ACC112 (cell line): Measurements from ENCODE around the gene NCAM1.

Experiments used
- H2AFZ ChIP-seq: fragments of 200-600 bp; sonication (generic); one replicate; pipeline ENCODE4 v1.6.0; 2017; ENCODE audit warnings: antibody characterized with exemption, low read length; ENCODE audit not compliant: unreplicated experiment
- H3K27ac ChIP-seq: fragments of 200-600 bp; sonication (generic); 2 replicates; pipeline ENCODE4 v1.5.1; 2014; ENCODE audit warnings: low read depth, mild to moderate bottlenecking, antibody characterized with exemption, low read length, moderate library complexity
- H3K27me3 ChIP-seq: fragments of 200-600 bp; sonication (generic); 2 replicates; pipeline ENCODE4 v1.6.1; 2014; ENCODE audit warnings: mild to moderate bottlenecking, antibody characterized with exemption, low read length, moderate library complexity, mixed read lengths; ENCODE audit not compliant: insufficient read depth
- H3K36me3 ChIP-seq: fragments of 200-600 bp; sonication (generic); 2 replicates; pipeline ENCODE4 v1.6.1; 2016; ENCODE audit warnings: mild to moderate bottlenecking, antibody characterized with exemption, low read length, moderate library complexity, mixed read lengths; ENCODE audit not compliant: insufficient read depth
- H3K4me1 ChIP-seq: fragments of 200-600 bp; sonication (generic); one replicate; pipeline ENCODE4 v1.6.1; 2016; ENCODE audit warnings: low read length, mixed read lengths; ENCODE audit not compliant: insufficient read depth, unreplicated experiment, control insufficient read depth
- H3K4me3 ChIP-seq: fragments of 200-600 bp; sonication (generic); 2 replicates; pipeline ENCODE4 v1.5.1; 2014; ENCODE audit warnings: mild to moderate bottlenecking, low read depth, low read length
- H3K79me2 ChIP-seq: fragments of 200-600 bp; sonication (generic); one replicate; pipeline ENCODE4 v1.6.0; 2016; ENCODE audit warnings: low read length; ENCODE audit not compliant: control insufficient read depth, unreplicated experiment, insufficient read depth

Gene NCAM1

GRCh38 chr11:112946866-112947265, 14.4 kb upstream of the NCAM1 start:
- Histone ChIP-seq H3K4me3 (no peak overlapping the region), H3K36me3 (no peaks in the 10 kb centered on the region), H3K79me2 (no peaks in the 10 kb centered on the region), H3K27me3 (no peaks in the 10 kb centered on the region), H3K4me1 (no peaks in the 10 kb centered on the region), H3K27ac (no peak overlapping the region), H2AFZ (no peak overlapping the region)

DNA sequence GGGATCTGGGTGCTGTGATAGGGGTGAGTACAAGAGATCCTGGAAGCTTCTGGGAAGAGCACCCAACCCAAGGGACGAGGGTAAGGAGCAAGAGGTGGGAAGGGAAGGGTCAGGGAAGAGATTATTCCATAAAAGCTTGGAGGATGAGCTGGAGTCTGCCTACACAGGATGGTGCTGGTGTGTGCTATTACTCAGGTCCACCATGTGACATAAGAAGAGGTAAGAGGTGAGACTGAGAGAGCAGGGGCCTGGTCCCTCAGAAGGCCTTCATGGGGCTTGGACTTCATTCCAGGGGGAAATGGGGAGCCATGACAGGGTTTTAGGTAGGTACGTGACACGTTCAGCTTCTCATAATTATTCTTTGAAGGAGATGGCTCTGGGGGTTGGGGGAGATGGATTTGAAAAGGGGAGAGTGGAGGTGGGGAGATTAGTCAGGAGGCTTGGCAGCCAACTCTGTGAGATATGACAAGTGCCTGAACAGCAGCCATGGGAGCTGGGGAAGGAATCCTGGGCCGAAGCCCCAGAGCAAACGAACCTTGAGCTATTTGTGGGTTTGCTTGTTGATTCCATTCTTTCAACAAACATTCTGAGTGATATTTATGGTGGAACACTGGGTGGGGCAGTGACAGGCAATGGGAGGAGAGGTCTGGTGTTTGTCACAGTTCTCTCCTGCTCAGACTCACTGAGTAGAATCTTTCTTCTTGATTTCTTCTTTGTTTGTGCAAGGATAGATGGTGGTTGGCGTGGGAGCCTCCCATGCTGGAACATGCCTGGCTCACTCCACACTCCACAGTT, 11.2 kb upstream of the NCAM1 start:
- no peak overlapping the region for H3K4me3 ChIP-seq
- H3K27ac ChIP-seq: no peak overlapping the region
- no peaks in the 10 kb centered on the region for H3K79me2 ChIP-seq
- no peaks in the 10 kb centered on the region for H3K4me1 ChIP-seq
- no peaks in the 10 kb centered on the region for H3K36me3 ChIP-seq
- H2AFZ ChIP-seq: no peak overlapping the region
- H3K27me3 ChIP-seq: no peaks in the 10 kb centered on the region

GRCh38 chr11:112958670-112959069, 2.5 kb upstream of the NCAM1 start:
- H3K36me3 ChIP-seq: no peaks in the 10 kb centered on the region
- no peaks in the 10 kb centered on the region for H3K79me2 ChIP-seq
- no peak overlapping the region for H3K27ac ChIP-seq
- no peak overlapping the region for H2AFZ ChIP-seq
- no peaks in the 10 kb centered on the region for H3K4me1 ChIP-seq
- H3K27me3 ChIP-seq: peaks cover 46% of the 10 kb centered on the region
- H3K4me3 ChIP-seq: no peak overlapping the region

GRCh38 chr11:112961751-112962578, 745 bp downstream of the NCAM1 start:
- Histone ChIP-seq H3K4me3 (peak overlapping the region; percentile 53), H3K36me3 (no peaks in the 10 kb centered on the region), H3K27me3 (peaks cover 70% of the 10 kb centered on the region), H3K79me2 (no peaks in the 10 kb centered on the region), H2AFZ (no peak overlapping the region), H3K27ac (no peak overlapping the region), H3K4me1 (no peaks in the 10 kb centered on the region)

DNA sequence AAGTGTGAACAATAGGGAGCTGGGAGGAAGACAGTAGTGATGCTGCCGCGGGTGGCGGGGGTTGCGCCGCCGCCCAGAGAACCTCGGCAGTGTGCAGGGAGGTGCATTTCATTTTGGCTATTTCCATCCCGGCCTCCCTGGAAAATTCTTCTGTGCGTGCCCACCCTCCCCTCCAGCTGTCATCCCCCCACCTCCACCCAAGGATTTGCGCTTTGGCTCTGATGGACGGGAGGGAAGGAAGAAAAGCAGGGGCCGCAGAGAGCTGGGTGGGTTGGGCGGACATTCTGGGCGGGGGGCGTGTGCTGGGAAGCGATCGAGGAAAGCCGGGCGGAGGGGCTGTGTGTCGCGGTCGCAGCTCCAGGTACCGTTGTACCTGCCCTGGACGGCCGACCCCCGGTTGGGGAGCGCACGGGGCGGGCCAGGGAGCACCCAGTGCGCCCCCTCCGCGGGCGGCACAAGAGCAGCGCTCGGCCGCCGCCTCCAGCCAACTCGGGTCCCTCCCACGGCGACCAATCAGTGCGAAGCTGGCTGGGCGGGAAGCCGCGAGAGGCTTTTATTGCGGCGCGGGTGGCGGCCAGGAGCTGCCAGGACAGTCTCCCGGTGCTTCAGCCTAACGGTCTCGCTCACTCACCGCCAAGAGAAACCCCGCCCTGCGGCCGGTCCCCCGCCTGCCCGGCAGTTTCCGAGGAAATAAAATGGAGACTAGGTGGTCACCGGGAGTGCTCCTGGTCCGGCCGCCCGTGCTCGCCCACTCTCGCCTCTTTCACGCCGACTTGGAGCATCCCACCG, 1.6 kb downstream of the NCAM1 start:
- Histone ChIP-seq H3K27ac (no peak overlapping the region), H2AFZ (no peak overlapping the region), H3K4me1 (no peaks in the 10 kb centered on the region), H3K79me2 (no peaks in the 10 kb centered on the region), H3K27me3 (peaks cover 70% of the 10 kb centered on the region), H3K4me3 (peak overlapping the region; percentile 53; the same call in 1 of the 2 replicates), H3K36me3 (no peaks in the 10 kb centered on the region)

DNA sequence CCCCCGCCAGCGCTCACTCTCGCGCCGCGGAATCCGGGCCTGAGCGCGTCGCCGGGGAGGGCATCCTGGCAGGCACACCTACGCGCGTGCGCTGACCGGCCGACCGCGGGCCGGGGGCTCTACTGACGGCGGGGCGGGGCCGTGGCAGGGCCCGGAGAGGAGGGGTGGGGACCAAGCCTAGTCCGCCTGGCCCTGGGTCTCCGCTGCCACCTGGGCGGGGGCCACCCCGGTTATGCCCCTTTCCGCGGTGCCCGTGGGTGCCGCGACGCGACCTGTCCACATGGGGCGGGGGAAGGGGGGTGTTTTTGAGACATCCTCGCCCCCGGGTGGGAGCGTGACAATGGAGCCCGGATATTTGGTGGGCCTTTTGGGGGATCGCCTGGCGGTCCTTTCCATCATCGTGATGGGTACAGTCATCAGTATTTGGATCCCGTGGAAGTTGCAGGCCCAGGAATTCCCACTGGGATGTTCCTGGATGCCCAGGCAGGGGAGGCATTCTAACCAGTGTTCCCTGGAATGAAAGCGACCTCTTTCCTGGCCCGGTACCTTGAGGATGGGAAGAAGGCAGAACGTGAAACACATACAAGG, 2.2 kb downstream of the NCAM1 start:
- peaks cover 70% of the 10 kb centered on the region for H3K27me3 ChIP-seq
- no peak overlapping the region for H3K4me3 ChIP-seq
- no peak overlapping the region for H2AFZ ChIP-seq
- no peaks in the 10 kb centered on the region for H3K36me3 ChIP-seq
- H3K27ac ChIP-seq: no peak overlapping the region
- H3K4me1 ChIP-seq: no peaks in the 10 kb centered on the region
- H3K79me2 ChIP-seq: no peaks in the 10 kb centered on the region

DNA sequence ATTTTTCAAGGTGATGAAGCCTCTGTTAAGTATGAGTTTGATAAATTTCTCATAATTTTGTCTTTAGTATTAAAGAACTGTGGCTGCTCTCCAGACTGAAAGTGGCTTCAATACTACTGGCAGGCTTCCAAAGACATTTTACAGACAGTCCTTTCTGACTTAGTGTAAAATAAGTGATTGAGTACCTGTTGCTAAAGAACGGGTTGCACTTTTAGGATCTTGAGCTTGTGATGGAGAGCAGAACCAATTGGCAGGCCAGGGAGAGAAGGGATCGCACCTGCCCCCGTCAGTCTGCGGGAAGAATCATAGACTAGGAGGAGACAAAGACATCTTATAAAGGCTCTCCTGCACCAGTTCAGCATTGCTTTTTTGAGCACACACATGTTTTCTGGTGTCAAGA, 4.4 kb downstream of the NCAM1 start:
- Histone ChIP-seq H3K4me1 (no peaks in the 10 kb centered on the region), H3K79me2 (no peaks in the 10 kb centered on the region), H3K36me3 (no peaks in the 10 kb centered on the region), H3K27ac (no peak overlapping the region), H3K4me3 (no peak overlapping the region), H2AFZ (no peak overlapping the region), H3K27me3 (peaks cover 53% of the 10 kb centered on the region)

DNA sequence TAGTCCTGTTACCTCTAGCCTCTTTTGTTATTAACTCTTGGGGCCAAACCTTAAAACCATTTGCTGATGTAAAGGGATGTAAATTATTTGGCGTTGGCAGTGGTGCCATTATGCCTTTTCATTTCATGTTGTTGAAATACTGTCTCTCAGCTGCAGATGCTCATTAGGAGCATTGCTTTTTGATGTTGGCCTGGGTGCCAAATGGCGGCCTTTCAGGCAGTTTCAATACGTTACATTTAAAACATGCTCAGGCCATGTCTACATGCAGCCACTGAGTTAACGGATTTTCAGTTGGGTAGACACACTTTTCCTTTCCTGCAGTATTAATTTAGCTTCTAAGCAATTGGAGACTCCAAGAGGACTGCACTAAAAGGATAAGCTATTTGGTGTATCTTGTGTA, 5.3 kb downstream of the NCAM1 start:
- no peaks in the 10 kb centered on the region for H3K36me3 ChIP-seq
- no peak overlapping the region for H2AFZ ChIP-seq
- no peak overlapping the region for H3K4me3 ChIP-seq
- H3K27me3 ChIP-seq: peaks cover 44% of the 10 kb centered on the region
- H3K27ac ChIP-seq: no peak overlapping the region
- no peaks in the 10 kb centered on the region for H3K79me2 ChIP-seq
- H3K4me1 ChIP-seq: no peaks in the 10 kb centered on the region

GRCh38 chr11:112967082-112967481, 5.9 kb downstream of the NCAM1 start:
- no peaks in the 10 kb centered on the region for H3K79me2 ChIP-seq

DNA sequence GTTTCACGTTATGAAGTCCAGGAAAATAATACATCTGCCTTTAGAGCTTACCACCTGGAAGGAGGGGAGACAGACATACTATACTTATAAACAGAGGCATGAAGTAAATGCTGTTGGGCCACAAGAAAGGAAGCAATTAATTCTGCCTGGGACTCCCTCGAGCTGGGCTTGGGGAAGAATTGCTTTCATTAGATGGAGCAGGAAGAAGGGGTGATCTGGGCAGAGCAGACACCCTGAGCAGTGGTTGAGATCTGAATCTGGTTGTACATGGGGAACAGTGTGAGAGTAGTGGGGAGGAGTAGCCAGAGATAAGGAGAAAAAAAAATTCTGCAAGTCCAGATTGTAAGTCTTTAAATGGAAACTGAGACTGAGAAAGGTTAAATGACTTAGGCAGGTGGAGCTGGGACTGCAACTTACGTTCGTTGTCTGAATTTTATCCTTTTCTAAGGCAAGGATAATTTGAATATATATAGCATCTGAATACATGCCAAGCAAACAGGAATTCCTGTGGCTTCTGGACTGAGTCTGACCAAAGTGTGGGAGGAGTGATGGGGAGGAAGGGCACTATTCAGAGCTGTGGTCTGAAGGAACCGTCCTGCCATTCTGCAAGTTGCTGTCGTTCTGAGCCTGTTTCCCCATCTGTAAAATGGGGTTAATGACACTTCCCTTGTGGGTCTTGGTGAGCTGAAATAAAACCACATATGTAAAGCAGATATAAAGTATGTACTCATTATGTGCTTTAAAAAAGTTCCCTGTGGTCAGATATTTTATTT, 7.9 kb downstream of the NCAM1 start:
- Histone ChIP-seq H3K27me3 (peaks cover 20% of the 10 kb centered on the region), H3K4me1 (no peaks in the 10 kb centered on the region), H3K79me2 (no peaks in the 10 kb centered on the region), H3K27ac (no peak overlapping the region), H3K4me3 (no peak overlapping the region), H3K36me3 (no peaks in the 10 kb centered on the region), H2AFZ (no peak overlapping the region)

More at GRCh38 chr11:112967082-112967481, 5.9 kb downstream of the NCAM1 start:
- Histone ChIP-seq H3K27me3 (peaks cover 39% of the 10 kb centered on the region), H3K36me3 (no peaks in the 10 kb centered on the region), H3K27ac (no peak overlapping the region), H3K4me1 (no peaks in the 10 kb centered on the region), H3K4me3 (no peak overlapping the region), H2AFZ (no peak overlapping the region)
